H1 (cell line): ENCODE data around the gene HOATZ. TPM values are rescaled to one million over a fixed set of nuclear protein-coding genes. Genes with fewer than 3 reads are reported as not detected.

Experiments
- CBX5 ChIP-seq: fragments of 300-800, 300-1000 bp; sonication (generic); IDR thresholded peaks from 2 replicates; pipeline ENCODE4 v1.7.1; 2016; ENCODE audit warnings: antibody characterized with exemption, low read length, low read depth
- GTF2F1 ChIP-seq: IDR thresholded peaks from 2 replicates; pipeline ENCODE4 v1.6.1; 2012; ENCODE audit warnings: low read depth, low read length, improper control_type of control experiment, borderline replicate concordance
- HDAC6 ChIP-seq: IDR thresholded peaks from one replicate; pipeline ENCODE4 v1.7.1; 2012; ENCODE audit warnings: low read depth, mild to moderate bottlenecking, inconsistent platforms, low read length, moderate library complexity
- JUND ChIP-seq: IDR thresholded peaks from 2 replicates; pipeline ENCODE4 v1.6.1; 2011; ENCODE audit warnings: mild to moderate bottlenecking, improper control_type of control experiment, low read length
- KDM5A ChIP-seq: fragments of 200-600 bp; IDR thresholded peaks from 2 replicates; pipeline ENCODE4 v1.7.1; 2012; ENCODE audit warnings: mild to moderate bottlenecking, low read length, inconsistent platforms, mixed read lengths
- NRF1 ChIP-seq: IDR thresholded peaks from 2 replicates; pipeline ENCODE4 v1.6.1; 2011; ENCODE audit warnings: mild to moderate bottlenecking, low read depth, low read length, improper control_type of control experiment
- RFX5 ChIP-seq: IDR thresholded peaks from 2 replicates; pipeline ENCODE4 v1.6.1; 2011; ENCODE audit warnings: low read depth, low read length, improper control_type of control experiment, borderline replicate concordance
- SIRT6 ChIP-seq: IDR thresholded peaks from one replicate; pipeline ENCODE4 v1.7.1; 2012; ENCODE audit warnings: low read length, inconsistent platforms
- TCF12 ChIP-seq: IDR thresholded peaks from 2 replicates; pipeline ENCODE4 v1.6.1; 2011; ENCODE audit warnings: low read depth, mild to moderate bottlenecking, low read length
- polyA plus RNA-seq, 7 experiments: library from polyadenylated mRNA; depleted of rRNA in 3 of 7; stranded (reverse) in 5 of 7; unstranded in 2 of 7; fragments of >200 nt in 5 of 7; fragments of 200-250 nt in 2 of 7; gene quantifications; 1 replicate in 5 of 7; 2 replicates in 1 of 7; 4 replicates in 1 of 7; pipeline versions ENCODE4 v1.2.1 to v1.2.3, GENCODE V29; 2011 to 2013; ENCODE audit warnings: missing spikeins in 2 of 7, mixed read lengths in 2 of 7
- total RNA-seq: library from RNA; stranded (reverse); fragmentation: NEBNext Ultra II Directional; extraction: Animal tissue kit (Norgen Biotek cat#: 25700); gene quantifications from 2 replicates; pipeline ENCODE4 v1.2.1, GENCODE V29; 2021
- TF ChIP-seq, protein P1 (sequence below): fragments of 300-600 bp; sonication (generic); IDR thresholded peaks from 2 replicates; pipeline ENCODE4 v1.7.1; 2012; ENCODE audit warnings: low read length, moderate library complexity, mild to moderate bottlenecking, inconsistent platforms; ENCODE audit not compliant: insufficient replicate concordance
- TF ChIP-seq, protein P2 (sequence below): IDR thresholded peaks from 2 replicates; pipeline ENCODE4 v1.6.1; 2012; ENCODE audit warnings: low read length, inconsistent platforms

HOATZ gene
- total and polyA plus RNA-seq, 2 of the 8 experiments (the other 6 are each of a cell fraction or from before 2014, with no cell fraction given): not detected

DNA sequence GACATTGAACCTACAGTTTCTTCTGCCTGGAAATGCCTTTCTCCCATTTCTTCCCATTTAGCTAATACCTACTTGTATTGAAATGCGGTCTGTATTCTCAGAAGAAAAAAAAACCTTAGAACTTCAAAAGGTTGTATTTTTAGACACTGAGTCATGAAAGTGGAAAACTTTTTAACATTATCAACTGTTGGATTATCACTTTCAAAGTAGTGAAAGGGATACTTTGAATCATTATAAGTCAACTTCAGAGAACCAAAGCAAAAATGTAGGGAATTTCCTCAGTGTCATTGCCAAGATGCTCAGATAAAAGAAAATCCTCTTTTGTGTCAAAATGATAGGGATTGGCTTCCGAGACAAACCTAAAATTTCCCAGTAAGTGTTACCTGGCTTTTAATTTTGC lies 6.6 kb downstream of the HOATZ start (continued):
- TF ChIP-seq, protein P1, sequence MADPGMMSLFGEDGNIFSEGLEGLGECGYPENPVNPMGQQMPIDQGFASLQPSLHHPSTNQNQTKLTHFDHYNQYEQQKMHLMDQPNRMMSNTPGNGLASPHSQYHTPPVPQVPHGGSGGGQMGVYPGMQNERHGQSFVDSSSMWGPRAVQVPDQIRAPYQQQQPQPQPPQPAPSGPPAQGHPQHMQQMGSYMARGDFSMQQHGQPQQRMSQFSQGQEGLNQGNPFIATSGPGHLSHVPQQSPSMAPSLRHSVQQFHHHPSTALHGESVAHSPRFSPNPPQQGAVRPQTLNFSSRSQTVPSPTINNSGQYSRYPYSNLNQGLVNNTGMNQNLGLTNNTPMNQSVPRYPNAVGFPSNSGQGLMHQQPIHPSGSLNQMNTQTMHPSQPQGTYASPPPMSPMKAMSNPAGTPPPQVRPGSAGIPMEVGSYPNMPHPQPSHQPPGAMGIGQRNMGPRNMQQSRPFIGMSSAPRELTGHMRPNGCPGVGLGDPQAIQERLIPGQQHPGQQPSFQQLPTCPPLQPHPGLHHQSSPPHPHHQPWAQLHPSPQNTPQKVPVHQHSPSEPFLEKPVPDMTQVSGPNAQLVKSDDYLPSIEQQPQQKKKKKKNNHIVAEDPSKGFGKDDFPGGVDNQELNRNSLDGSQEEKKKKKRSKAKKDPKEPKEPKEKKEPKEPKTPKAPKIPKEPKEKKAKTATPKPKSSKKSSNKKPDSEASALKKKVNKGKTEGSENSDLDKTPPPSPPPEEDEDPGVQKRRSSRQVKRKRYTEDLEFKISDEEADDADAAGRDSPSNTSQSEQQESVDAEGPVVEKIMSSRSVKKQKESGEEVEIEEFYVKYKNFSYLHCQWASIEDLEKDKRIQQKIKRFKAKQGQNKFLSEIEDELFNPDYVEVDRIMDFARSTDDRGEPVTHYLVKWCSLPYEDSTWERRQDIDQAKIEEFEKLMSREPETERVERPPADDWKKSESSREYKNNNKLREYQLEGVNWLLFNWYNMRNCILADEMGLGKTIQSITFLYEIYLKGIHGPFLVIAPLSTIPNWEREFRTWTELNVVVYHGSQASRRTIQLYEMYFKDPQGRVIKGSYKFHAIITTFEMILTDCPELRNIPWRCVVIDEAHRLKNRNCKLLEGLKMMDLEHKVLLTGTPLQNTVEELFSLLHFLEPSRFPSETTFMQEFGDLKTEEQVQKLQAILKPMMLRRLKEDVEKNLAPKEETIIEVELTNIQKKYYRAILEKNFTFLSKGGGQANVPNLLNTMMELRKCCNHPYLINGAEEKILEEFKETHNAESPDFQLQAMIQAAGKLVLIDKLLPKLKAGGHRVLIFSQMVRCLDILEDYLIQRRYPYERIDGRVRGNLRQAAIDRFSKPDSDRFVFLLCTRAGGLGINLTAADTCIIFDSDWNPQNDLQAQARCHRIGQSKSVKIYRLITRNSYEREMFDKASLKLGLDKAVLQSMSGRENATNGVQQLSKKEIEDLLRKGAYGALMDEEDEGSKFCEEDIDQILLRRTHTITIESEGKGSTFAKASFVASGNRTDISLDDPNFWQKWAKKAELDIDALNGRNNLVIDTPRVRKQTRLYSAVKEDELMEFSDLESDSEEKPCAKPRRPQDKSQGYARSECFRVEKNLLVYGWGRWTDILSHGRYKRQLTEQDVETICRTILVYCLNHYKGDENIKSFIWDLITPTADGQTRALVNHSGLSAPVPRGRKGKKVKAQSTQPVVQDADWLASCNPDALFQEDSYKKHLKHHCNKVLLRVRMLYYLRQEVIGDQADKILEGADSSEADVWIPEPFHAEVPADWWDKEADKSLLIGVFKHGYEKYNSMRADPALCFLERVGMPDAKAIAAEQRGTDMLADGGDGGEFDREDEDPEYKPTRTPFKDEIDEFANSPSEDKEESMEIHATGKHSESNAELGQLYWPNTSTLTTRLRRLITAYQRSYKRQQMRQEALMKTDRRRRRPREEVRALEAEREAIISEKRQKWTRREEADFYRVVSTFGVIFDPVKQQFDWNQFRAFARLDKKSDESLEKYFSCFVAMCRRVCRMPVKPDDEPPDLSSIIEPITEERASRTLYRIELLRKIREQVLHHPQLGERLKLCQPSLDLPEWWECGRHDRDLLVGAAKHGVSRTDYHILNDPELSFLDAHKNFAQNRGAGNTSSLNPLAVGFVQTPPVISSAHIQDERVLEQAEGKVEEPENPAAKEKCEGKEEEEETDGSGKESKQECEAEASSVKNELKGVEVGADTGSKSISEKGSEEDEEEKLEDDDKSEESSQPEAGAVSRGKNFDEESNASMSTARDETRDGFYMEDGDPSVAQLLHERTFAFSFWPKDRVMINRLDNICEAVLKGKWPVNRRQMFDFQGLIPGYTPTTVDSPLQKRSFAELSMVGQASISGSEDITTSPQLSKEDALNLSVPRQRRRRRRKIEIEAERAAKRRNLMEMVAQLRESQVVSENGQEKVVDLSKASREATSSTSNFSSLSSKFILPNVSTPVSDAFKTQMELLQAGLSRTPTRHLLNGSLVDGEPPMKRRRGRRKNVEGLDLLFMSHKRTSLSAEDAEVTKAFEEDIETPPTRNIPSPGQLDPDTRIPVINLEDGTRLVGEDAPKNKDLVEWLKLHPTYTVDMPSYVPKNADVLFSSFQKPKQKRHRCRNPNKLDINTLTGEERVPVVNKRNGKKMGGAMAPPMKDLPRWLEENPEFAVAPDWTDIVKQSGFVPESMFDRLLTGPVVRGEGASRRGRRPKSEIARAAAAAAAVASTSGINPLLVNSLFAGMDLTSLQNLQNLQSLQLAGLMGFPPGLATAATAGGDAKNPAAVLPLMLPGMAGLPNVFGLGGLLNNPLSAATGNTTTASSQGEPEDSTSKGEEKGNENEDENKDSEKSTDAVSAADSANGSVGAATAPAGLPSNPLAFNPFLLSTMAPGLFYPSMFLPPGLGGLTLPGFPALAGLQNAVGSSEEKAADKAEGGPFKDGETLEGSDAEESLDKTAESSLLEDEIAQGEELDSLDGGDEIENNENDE: no peak
- TF ChIP-seq TCF12: no peak
- TF ChIP-seq, protein P2, sequence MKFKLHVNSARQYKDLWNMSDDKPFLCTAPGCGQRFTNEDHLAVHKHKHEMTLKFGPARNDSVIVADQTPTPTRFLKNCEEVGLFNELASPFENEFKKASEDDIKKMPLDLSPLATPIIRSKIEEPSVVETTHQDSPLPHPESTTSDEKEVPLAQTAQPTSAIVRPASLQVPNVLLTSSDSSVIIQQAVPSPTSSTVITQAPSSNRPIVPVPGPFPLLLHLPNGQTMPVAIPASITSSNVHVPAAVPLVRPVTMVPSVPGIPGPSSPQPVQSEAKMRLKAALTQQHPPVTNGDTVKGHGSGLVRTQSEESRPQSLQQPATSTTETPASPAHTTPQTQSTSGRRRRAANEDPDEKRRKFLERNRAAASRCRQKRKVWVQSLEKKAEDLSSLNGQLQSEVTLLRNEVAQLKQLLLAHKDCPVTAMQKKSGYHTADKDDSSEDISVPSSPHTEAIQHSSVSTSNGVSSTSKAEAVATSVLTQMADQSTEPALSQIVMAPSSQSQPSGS: no peak
- no peak for TF ChIP-seq NRF1
- no peak for TF ChIP-seq GTF2F1
- TF ChIP-seq JUND: no peak
- TF ChIP-seq KDM5A: no peak
- TF ChIP-seq CBX5: no peak
- TF ChIP-seq HDAC6: no peak
- no peak for TF ChIP-seq RFX5
- TF ChIP-seq SIRT6: no peak
